ENCODE measurements around the gene NUP54.

Gene NUP54

DNA sequence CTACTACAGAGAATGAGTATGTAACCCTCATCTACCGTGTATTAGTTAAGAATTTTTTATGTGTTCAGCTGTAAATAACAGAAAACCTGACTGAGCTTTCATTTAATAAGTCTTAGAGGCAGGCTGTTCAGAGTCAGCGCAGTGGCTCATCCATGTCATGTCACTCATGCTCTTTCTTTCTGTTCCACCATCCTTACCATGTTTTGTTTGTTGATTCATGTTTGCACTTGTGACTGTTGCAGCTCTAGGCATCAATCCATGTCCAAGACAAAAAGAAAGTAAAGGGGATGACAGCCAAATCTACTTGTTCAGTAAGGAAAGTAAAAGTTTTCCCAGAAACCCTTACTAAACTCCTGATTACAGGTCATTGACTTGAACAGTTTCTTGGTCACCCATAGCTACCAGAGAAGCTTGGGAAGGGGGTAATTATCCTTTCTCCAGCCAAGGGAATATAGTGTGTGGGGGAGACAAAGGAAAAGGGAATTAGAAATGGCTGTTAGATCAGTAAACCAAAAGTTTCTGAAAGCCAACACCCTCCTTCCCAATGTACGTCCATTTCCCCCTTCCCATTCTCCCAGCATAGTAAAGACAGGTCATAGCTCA lies 64.7 kb downstream of the NUP54 start:
- TF ChIP-seq CTCF (IDR thresholded peaks at IDR 0.05; ENCODE audit: control insufficient read depth, extremely low read depth, insufficient read depth) = no peak
- no peak for DNase-seq (ENCODE audit: low read depth)
- H3K4me3 ChIP-seq (ENCODE audit: low read depth, low read length) = no peak overlapping the region

DNA sequence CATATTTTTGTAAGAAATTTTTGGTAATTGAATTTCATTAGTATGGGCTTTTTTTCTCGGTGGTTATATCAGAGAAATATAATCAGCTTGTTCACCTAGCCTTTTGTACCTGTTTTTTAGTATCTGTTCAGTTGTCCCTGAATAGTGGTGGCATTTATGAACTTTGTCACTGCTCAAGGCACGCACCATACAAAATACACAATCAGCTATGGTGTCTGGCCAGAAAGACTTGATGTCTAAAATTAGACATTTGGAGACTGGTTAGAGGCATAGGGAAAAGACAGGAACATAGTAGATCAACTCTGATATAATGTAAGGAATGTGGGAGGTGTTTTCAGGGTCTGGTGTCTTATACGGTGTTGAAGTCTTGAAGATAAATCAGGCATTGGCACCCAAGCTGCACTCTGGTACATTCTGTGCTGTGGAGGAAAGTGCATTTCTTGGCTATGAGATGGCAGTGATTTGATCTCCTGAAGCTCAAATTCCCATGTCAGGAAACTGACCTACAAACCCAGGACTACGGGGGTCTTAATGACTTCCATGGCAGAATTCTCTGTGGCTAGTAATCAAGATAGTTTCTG lies 70.1 kb downstream of the NUP54 start:
- no peak for DNase-seq (ENCODE audit: low read depth)
- H3K4me3 ChIP-seq (ENCODE audit: low read depth, low read length) = no peak overlapping the region
- no peak for TF ChIP-seq CTCF (IDR thresholded peaks at IDR 0.05; ENCODE audit: control insufficient read depth, extremely low read depth, insufficient read depth)

DNA sequence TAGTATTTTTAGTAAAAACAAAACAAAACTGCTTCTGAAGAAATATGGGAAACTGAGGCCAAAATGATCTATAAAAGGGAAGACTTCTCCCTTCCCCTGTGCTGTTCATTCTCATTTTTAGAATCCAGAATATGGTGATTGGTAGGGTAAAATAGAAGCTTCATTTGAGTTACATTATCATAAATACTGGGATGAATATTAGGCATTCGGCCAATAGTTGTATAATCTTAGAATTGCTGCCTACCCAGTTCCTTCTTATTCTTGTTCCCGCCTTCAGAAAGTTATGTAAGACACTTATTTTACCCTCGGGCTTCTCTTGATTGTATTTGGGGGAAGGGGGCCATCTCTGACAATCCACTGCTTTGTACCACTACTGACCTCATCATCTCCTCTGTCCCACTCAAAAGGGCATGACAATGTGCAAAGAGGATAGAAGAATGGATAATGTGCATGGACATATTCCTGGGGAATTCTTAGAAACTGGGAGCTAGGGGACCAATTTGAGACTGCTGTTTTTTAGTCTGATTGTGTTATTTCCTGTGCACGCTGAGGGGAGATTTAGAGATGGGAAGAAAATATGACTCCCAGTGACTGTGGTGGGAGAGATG lies 73.1 kb downstream of the NUP54 start:
- TF ChIP-seq CTCF (IDR thresholded peaks at IDR 0.05; ENCODE audit: control insufficient read depth, extremely low read depth, insufficient read depth) = no peak
- no peak for DNase-seq (ENCODE audit: low read depth)
- H3K4me3 ChIP-seq (ENCODE audit: low read depth, low read length) = no peak overlapping the region

DNA sequence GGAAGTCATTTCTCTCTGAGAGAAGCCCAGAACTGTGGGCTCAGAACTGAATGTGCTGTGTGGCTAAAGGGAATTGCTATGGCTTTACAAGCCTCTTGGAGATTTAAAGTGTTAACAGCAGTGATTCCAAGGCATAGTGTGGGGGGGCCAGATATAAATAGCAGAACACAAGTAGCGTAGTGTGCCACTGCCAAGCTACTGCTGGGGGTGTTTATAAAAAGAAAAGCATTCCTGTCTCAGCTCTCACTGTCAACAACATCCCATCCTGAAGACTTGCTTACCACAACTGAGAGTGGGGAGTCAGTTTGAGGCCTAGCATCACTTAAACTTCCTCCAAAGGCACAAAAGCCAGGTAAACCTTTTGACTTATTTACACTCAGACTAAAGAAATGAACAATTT lies 73.7 kb downstream of the NUP54 start, which contains the start of gene ART3:
ART3 (plus strand) TSS at position 242 of the 400 bp plus-strand sequence. CDS start 1,181 bp downstream, outside the sequence.
- DNase-seq (ENCODE audit: low read depth) = no peak
- TF ChIP-seq CTCF (IDR thresholded peaks at IDR 0.05; ENCODE audit: control insufficient read depth, extremely low read depth, insufficient read depth) = no peak
- no peak within 1 kb of the TSS for H3K4me3 ChIP-seq (ENCODE audit: low read depth, low read length)

DNA sequence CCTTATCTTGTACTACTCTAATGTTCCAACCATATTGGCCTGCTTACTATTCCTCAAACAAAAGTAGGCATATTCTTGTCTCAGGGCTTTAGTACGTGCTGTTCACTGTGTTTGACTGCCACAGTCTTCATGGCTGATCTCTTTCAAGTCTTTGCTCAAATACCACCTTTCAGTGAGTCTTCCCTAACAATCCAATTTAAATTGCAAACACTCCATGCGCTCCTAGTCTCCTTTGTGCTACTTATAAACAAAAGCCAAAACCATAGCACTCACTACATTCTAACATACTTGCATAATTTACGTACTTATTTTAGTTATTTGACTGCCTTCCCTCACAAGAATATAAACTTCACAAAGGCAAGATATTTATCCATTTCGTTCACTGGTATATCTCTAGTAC lies 75.4 kb downstream of the NUP54 start:
- DNase-seq (ENCODE audit: low read depth) = no peak
- TF ChIP-seq CTCF (IDR thresholded peaks at IDR 0.05; ENCODE audit: control insufficient read depth, extremely low read depth, insufficient read depth) = no peak
- no peak overlapping the region for H3K4me3 ChIP-seq (ENCODE audit: low read depth, low read length)

DNA sequence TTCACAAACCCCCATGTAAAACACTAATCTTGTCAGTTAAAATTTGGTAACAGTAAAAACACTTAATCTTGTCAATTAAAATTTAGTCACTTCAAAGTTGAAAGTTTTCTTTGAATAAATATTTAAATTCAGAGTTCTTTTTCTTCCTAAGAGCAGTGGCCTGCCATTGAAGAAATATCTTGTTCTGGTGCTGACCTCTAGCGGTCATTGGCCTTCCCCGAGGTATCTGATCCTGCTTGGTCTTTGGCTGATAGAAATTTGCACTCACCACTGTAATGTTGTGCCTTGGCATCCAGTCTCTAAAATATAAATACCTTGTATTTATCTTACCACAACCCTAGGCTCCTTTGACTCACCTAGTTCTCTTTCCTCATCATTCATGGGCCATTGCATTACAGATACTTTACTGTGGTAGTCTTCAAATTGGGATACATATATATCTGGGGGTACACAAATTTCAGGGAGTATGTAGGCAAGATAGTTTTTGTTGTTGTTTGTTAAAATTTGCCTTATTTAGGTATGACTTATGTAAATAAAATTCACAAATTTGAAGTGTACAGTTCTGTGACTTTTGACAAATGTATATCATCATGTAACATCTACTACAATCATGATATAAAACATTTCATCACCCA lies 80.4 kb downstream of the NUP54 start:
- DNase-seq (ENCODE audit: low read depth) = peak; percentile 50
- TF ChIP-seq CTCF (IDR thresholded peaks at IDR 0.05; ENCODE audit: control insufficient read depth, extremely low read depth, insufficient read depth) = peak; percentile 90
- no peak overlapping the region for H3K4me3 ChIP-seq (ENCODE audit: low read depth, low read length)

Measured in LNCaP clone FGC (cell line).